ENCODE measurements around the gene KITLG. TPM values are rescaled to one million over a fixed set of nuclear protein-coding genes. Genes with fewer than 3 reads are reported as not detected.

The KITLG gene
- total and polyA plus RNA-seq, 2 experiments from 2014 or later: 3.1 to 10.7 TPM

GRCh38 chr12:88594780-88595179 lies 14.5 kb upstream of the KITLG start (continued):
- TF ChIP-seq CTCF (conservative IDR thresholded peaks at IDR 0.05; ENCODE audit: low read depth in 2 of 2): no peak
- no peak for TF ChIP-seq JUNB (IDR thresholded peaks at IDR 0.05; ENCODE audit: unreplicated experiment)
- TF ChIP-seq EZH2 (IDR thresholded peaks at IDR 0.05; ENCODE audit: low read depth, unreplicated experiment): no peak
- TF ChIP-seq CREB1 (CRISPR knock-in tag; IDR thresholded peaks at IDR 0.05; ENCODE audit: low read depth): no peak
- no peak for TF ChIP-seq ETS1 (IDR thresholded peaks at IDR 0.05)
- no peak for TF ChIP-seq EZH2phosphoT487 (IDR thresholded peaks at IDR 0.05; ENCODE audit: unreplicated experiment)

- Histone ChIP-seq H3K27ac (ENCODE audit: low read depth) (no peak overlapping the region), H4K20me1 (replicated peaks; ENCODE audit: insufficient read depth) (no peaks in the 10 kb centered on the region), H3K27me3 (ENCODE audit: insufficient read depth) (no peaks in the 10 kb centered on the region), H3K4me1 (ENCODE audit: insufficient read depth) (no peaks in the 10 kb centered on the region), H3K4me3 (no peak overlapping the region), H3K4me2 (no peak overlapping the region), H3K9me2 (ENCODE audit: insufficient read depth) (no peaks in the 10 kb centered on the region), H3F3A (replicated peaks; ENCODE audit: low read depth) (no peaks in the 10 kb centered on the region), H3K36me3 (ENCODE audit: insufficient read depth) (peaks cover 5% of the 10 kb centered on the region; the same call in 1 of the 2 replicates), H3K79me2 (replicated peaks; ENCODE audit: insufficient read depth) (no peaks in the 10 kb centered on the region), H2AFZ (no peak overlapping the region)
- DNase-seq (ENCODE audit: low spot score) (no peak), ATAC-seq (no peak)
- no peak overlapping the region for H3K27ac Mint-ChIP-seq
- no peak overlapping the region for H3K4me3 Mint-ChIP-seq
- no peaks in the 10 kb centered on the region for H3K4me1 Mint-ChIP-seq
- peaks cover 15% of the 10 kb centered on the region for H3K36me3 Mint-ChIP-seq (ENCODE audit: low read depth)
- peaks cover 12% of the 10 kb centered on the region for H3K9me3 Mint-ChIP-seq
- peaks cover 1% of the 10 kb centered on the region for H3K27me3 Mint-ChIP-seq (ENCODE audit: insufficient read depth, low read depth, poor library complexity)
- TF ChIP-seq NANOG (IDR thresholded peaks at IDR 0.05; ENCODE audit: borderline replicate concordance) (no peak), REST (IDR thresholded peaks at IDR 0.05; ENCODE audit: unreplicated experiment) (no peak), ZNF331 (CRISPR knock-in tag; IDR thresholded peaks at IDR 0.05; ENCODE audit: low read depth) (no peak), ETS1 (IDR thresholded peaks at IDR 0.05) (no peak), POLR2AphosphoS5 (IDR thresholded peaks at IDR 0.05; ENCODE audit: low read depth) (no peak), STAT1 (IDR thresholded peaks at IDR 0.05; ENCODE audit: unreplicated experiment) (no peak), ZNF114 (CRISPR knock-in tag; IDR thresholded peaks at IDR 0.05) (no peak), CREB1 (CRISPR knock-in tag; IDR thresholded peaks at IDR 0.05; ENCODE audit: low read depth) (no peak)
Observed at GRCh38 chr12:88591343-88591742, 11.1 kb upstream of the KITLG start.

All from GM23338 (cell line).